Neural progenitor cell (in vitro differentiated cells): ENCODE results near the gene MAP2K7. TPM values are rescaled to one million over a fixed set of nuclear protein-coding genes. Genes with fewer than 3 reads are reported as not detected.

ENCODE experiments used
- DNase-seq: peaks from one replicate; pipeline ENCODE4 v3.0.0-alpha.2; 2016; ENCODE audit warnings: low spot score
- H2AFZ ChIP-seq: fragments of 200-600 bp; sonication (generic); replicated peaks from 2 replicates; pipeline ENCODE4 v1.6.1; 2016; ENCODE audit warnings: antibody characterized with exemption
- H3F3A ChIP-seq: fragments of 200-600 bp; sonication (generic); 2 replicates; pipeline ENCODE4 v1.6.1; 2016; ENCODE audit warnings: antibody characterized with exemption, low read depth
- H3K27ac ChIP-seq: fragments of 200-600 bp; sonication (generic); 2 replicates; pipeline ENCODE4 v1.5.1; 2016; ENCODE audit warnings: mild to moderate bottlenecking
- H3K27me3 ChIP-seq: fragments of 200-600 bp; sonication (generic); 2 replicates; pipeline ENCODE4 v1.6.1; 2016; ENCODE audit warnings: mild to moderate bottlenecking, moderate library complexity
- H3K36me3 ChIP-seq: fragments of 200-600 bp; sonication (generic); 2 replicates; pipeline ENCODE4 v1.5.1; 2016
- H3K4me1 ChIP-seq: fragments of 200-600 bp; sonication (generic); 2 replicates; pipeline ENCODE4 v1.6.1; 2016; ENCODE audit warnings: mixed run types
- H3K4me2 ChIP-seq: fragments of 200-600 bp; sonication (generic); 2 replicates; pipeline ENCODE4 v1.6.1; 2016
- H3K4me3 ChIP-seq: fragments of 200-600 bp; sonication (generic); 2 replicates; pipeline ENCODE4 v1.5.1; 2016
- H3K79me2 ChIP-seq: fragments of 200-600 bp; sonication (generic); 2 replicates; pipeline ENCODE4 v1.6.1; 2016; ENCODE audit warnings: low read depth
- H3K9ac ChIP-seq: fragments of 200-600 bp; sonication (generic); 2 replicates; pipeline ENCODE4 v1.6.1; 2016
- H3K9me3 ChIP-seq: fragments of 200-600 bp; sonication (generic); 2 replicates; pipeline ENCODE4 v1.5.1; 2016; ENCODE audit warnings: low read depth
- H4K20me1 ChIP-seq: fragments of 200-600 bp; sonication (generic); 2 replicates; pipeline ENCODE4 v1.6.1; 2016; ENCODE audit warnings: low read depth
- H3K27ac Mint-ChIP-seq: 3 replicates; pipeline ENCODE4 v1.8.0; 2021; ENCODE audit warnings: mixed read lengths
- H3K27me3 Mint-ChIP-seq: 2 replicates; pipeline ENCODE4 v1.8.0; 2022; ENCODE audit warnings: low read depth, mild to moderate bottlenecking, inconsistent platforms, moderate library complexity, mixed read lengths; ENCODE audit not compliant: insufficient read depth
- H3K36me3 Mint-ChIP-seq: 3 replicates; pipeline ENCODE4 v1.8.0; 2021; ENCODE audit warnings: mixed read lengths
- H3K4me1 Mint-ChIP-seq: 3 replicates; pipeline ENCODE4 v1.8.0; 2021; ENCODE audit warnings: mixed read lengths
- H3K4me3 Mint-ChIP-seq: 3 replicates; pipeline ENCODE4 v1.8.0; 2021; ENCODE audit warnings: mild to moderate bottlenecking, moderate library complexity, mixed read lengths
- H3K9me3 Mint-ChIP-seq: 3 replicates; pipeline ENCODE4 v1.8.0; 2020; ENCODE audit warnings: mixed read lengths
- EZH2 ChIP-seq: fragments of 200-600 bp; sonication (generic); IDR thresholded peaks from 2 replicates; pipeline ENCODE4 v1.6.1; 2017; ENCODE audit warnings: antibody characterized with exemption, mild to moderate bottlenecking, moderate library complexity
- EZH2phosphoT487 ChIP-seq: fragments of 200-600 bp; sonication (generic); IDR thresholded peaks from 2 replicates; pipeline ENCODE4 v1.6.1; 2017; ENCODE audit warnings: antibody characterized with exemption
- total RNA-seq: library from RNA; depleted of rRNA; stranded (reverse); fragments of >200 nt; gene quantifications from 2 replicates; pipeline ENCODE4 v1.2.3, GENCODE V29; 2015; ENCODE audit warnings: low replicate concordance
- TF ChIP-seq, protein P1 (sequence below): fragments of 200-600 bp; sonication (generic); IDR thresholded peaks from 2 replicates; pipeline ENCODE4 v1.5.1; 2017; ENCODE audit warnings: antibody characterized with exemption, mild to moderate bottlenecking

Gene MAP2K7
- total RNA-seq, 1 donor from 2014 or later = 14.4 TPM

DNA sequence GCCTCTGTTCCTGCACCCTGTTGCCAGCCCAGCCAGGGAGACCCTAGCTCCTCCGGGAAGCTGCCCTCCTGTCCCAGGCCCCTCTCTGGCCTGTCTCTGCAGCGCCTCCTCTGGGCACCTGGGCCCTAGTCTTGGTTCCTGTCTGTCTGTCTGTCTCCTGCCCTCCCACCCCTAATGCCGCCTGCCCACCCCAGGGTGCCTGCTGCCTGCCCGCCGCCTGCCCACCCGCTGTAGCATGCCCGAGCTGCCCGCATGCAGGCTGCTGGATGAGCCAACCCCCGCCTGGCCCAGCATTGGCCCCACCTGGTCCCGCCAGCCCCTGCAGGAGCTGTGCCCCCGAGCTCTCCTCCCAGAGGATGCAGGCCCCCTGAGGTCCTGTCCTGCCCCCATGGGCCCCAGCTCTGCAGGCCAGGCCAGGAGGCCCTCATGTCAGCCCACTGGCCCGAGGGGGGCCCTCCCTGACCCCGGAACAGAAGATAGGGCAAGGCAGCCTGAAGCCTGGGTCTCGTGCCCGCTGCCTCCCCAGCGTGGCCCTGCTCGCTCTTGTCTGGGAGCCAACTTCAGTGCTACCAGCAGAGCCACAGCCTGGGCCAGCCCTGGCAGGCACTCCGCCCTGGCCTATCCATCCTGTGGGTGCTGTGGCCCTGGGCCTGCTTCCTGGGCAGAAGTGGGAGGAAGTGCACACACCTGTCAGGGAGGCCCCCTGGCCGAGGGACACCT, 5.2 kb downstream of the MAP2K7 start:
- no peaks in the 10 kb centered on the region for H3K36me3 ChIP-seq
- H3K9me3 ChIP-seq = no peaks in the 10 kb centered on the region
- Mint-ChIP-seq H3K4me1 (peaks cover 12% of the 10 kb centered on the region), H3K27ac (no peak overlapping the region), H3K36me3 (peaks cover 14% of the 10 kb centered on the region), H3K4me3 (no peak overlapping the region), H3K9me3 (no peaks in the 10 kb centered on the region), H3K27me3 (peaks cover 5% of the 10 kb centered on the region)
- H3K79me2 ChIP-seq = peaks cover 37% of the 10 kb centered on the region
- TF ChIP-seq, protein P1, sequence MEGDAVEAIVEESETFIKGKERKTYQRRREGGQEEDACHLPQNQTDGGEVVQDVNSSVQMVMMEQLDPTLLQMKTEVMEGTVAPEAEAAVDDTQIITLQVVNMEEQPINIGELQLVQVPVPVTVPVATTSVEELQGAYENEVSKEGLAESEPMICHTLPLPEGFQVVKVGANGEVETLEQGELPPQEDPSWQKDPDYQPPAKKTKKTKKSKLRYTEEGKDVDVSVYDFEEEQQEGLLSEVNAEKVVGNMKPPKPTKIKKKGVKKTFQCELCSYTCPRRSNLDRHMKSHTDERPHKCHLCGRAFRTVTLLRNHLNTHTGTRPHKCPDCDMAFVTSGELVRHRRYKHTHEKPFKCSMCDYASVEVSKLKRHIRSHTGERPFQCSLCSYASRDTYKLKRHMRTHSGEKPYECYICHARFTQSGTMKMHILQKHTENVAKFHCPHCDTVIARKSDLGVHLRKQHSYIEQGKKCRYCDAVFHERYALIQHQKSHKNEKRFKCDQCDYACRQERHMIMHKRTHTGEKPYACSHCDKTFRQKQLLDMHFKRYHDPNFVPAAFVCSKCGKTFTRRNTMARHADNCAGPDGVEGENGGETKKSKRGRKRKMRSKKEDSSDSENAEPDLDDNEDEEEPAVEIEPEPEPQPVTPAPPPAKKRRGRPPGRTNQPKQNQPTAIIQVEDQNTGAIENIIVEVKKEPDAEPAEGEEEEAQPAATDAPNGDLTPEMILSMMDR = no peak
- TF ChIP-seq EZH2phosphoT487 = no peak
- no peak for TF ChIP-seq EZH2
- H3K4me2 ChIP-seq = no peak overlapping the region
- H4K20me1 ChIP-seq = peaks cover 65% of the 10 kb centered on the region
- H3K27me3 ChIP-seq = peaks cover 5% of the 10 kb centered on the region
- no peak for DNase-seq
- no peak overlapping the region for H3K9ac ChIP-seq
- peaks cover 7% of the 10 kb centered on the region for H3K4me1 ChIP-seq
- no peaks in the 10 kb centered on the region for H3F3A ChIP-seq
- H3K27ac ChIP-seq = no peak overlapping the region
- H3K4me3 ChIP-seq = no peak overlapping the region
- H2AFZ ChIP-seq = no peak overlapping the region

DNA sequence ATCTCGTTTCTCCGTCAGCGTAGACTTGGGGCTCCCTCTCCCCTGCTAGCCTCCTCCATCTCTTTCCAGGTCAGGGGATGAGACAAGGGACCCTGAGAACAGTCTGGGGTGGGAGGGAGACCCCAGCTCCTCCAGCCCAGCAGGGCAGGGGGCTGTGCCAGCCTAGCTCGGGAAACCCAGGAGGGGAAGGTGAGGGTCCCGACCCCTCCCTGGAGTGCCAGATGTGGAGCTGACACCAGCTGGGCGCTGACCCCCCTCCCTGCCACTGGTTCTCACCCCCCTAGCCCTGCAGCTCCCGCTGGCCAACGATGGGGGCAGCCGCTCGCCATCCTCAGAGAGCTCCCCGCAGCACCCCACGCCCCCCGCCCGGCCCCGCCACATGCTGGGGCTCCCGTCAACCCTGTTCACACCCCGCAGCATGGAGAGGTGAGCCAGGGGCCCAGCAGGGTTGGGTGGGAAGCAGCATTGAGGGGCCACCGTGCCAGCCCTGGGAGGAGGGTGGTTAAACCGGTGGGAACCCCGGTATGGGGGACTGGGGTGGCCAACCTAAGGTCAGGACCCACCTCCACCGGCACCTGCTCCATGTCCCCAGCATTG, 5.9 kb downstream of the MAP2K7 start:
- peaks cover 66% of the 10 kb centered on the region for H4K20me1 ChIP-seq
- no peak overlapping the region for H3K9ac ChIP-seq
- H3K4me1 Mint-ChIP-seq = peaks cover 10% of the 10 kb centered on the region
- peaks cover 4% of the 10 kb centered on the region for H3K4me1 ChIP-seq
- H3K27me3 ChIP-seq = peaks cover 12% of the 10 kb centered on the region
- H3K36me3 ChIP-seq = no peaks in the 10 kb centered on the region
- peaks cover 6% of the 10 kb centered on the region for H3K27me3 Mint-ChIP-seq
- H3K4me2 ChIP-seq = no peak overlapping the region
- H3K27ac Mint-ChIP-seq = no peak overlapping the region
- no peak overlapping the region for H3K27ac ChIP-seq
- H3F3A ChIP-seq = no peaks in the 10 kb centered on the region
- peaks cover 32% of the 10 kb centered on the region for H3K79me2 ChIP-seq
- TF ChIP-seq, protein P1 = no peak
- TF ChIP-seq EZH2 = no peak
- TF ChIP-seq EZH2phosphoT487 = no peak
- no peak overlapping the region for H2AFZ ChIP-seq
- no peaks in the 10 kb centered on the region for H3K9me3 ChIP-seq
- H3K4me3 ChIP-seq = no peak overlapping the region
- DNase-seq = no peak
- peaks cover 14% of the 10 kb centered on the region for H3K36me3 Mint-ChIP-seq
- no peaks in the 10 kb centered on the region for H3K9me3 Mint-ChIP-seq
- no peak overlapping the region for H3K4me3 Mint-ChIP-seq

DNA sequence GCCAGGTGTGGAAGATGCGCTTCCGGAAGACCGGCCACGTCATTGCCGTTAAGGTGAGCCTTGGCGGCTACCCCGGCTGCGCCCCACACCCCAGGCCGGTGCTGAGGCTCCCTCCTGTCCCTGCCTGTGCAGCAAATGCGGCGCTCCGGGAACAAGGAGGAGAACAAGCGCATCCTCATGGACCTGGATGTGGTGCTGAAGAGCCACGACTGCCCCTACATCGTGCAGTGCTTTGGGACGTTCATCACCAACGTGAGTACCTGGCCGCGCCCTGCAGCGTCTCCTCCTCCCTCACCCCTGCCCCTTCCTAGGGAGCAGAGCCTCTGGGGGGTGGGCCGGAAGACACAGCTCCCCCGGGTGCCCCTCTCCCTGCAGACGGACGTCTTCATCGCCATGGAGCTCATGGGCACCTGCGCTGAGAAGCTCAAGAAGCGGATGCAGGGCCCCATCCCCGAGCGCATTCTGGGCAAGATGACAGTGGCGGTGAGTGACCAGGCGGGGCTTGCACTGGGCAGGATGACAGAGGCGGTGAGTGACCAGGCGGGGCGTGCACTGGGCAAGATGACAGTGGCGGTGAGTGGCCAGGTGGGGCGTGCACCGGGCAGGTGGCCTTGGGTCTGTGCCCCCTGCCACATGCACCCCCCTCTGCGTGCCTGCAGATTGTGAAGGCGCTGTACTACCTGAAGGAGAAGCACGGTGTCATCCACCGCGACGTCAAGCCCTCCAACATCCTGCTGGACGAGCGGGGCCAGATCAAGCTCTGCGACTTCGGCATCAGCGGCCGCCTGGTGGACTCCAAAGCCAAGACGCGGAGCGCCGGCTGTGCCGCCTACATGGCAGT, 6.9 kb downstream of the MAP2K7 start:
- H3K79me2 ChIP-seq = peaks cover 22% of the 10 kb centered on the region
- peaks cover 58% of the 10 kb centered on the region for H4K20me1 ChIP-seq
- Mint-ChIP-seq H3K9me3 (no peaks in the 10 kb centered on the region), H3K27ac (no peak overlapping the region), H3K4me3 (no peak overlapping the region), H3K4me1 (peaks cover 4% of the 10 kb centered on the region), H3K27me3 (peaks cover 16% of the 10 kb centered on the region), H3K36me3 (peaks cover 13% of the 10 kb centered on the region)
- DNase-seq = no peak
- H3K9ac ChIP-seq = no peak overlapping the region
- H3K27ac ChIP-seq = no peak overlapping the region
- H3K4me3 ChIP-seq = no peak overlapping the region
- no peaks in the 10 kb centered on the region for H3K36me3 ChIP-seq
- no peak overlapping the region for H2AFZ ChIP-seq
- no peaks in the 10 kb centered on the region for H3K9me3 ChIP-seq
- peaks cover 21% of the 10 kb centered on the region for H3K27me3 ChIP-seq
- H3F3A ChIP-seq = peaks cover 3% of the 10 kb centered on the region
- H3K4me2 ChIP-seq = no peak overlapping the region
- no peaks in the 10 kb centered on the region for H3K4me1 ChIP-seq
- TF ChIP-seq, protein P1 = no peak
- TF ChIP-seq EZH2 = no peak
- no peak for TF ChIP-seq EZH2phosphoT487
